Activated CD4-positive, alpha-beta memory T cell treated with anti-CD3 and anti-CD28 coated beads for 36 hours (primary cell): ENCODE data around the gene FBXO31. TPM values are rescaled to one million over a fixed set of nuclear protein-coding genes. Genes with fewer than 3 reads are reported as not detected.
A peak's percentile ranks its signal among the peaks of the same experiment; 100 is the strongest.
"Not testable (repeated sequence)": the region's sequence is repeated elsewhere in the genome, so short reads cannot be mapped to it uniquely, and the experiment has no call there.

ENCODE experiments used
- CTCF ChIA-PET: fragments of 350-600 bp; sonication (Branson Sonifier 250); formaldehyde crosslinking; loops from one replicate; lab custom pipeline; 2021; ENCODE audit warnings: antibody characterized with exemption, inconsistent platforms; lab: Charles Lee
- POLR2A ChIA-PET: fragments of 350-600 bp; sonication (Branson Sonifier 250); formaldehyde crosslinking; loops from one replicate; lab custom pipeline; 2021; ENCODE audit warnings: antibody characterized with exemption; lab: Charles Lee
- DNase-seq: peaks from one replicate; pipeline ENCODE4 v3.0.0-alpha.2; 2020
- H3K27ac Mint-ChIP-seq: one replicate; pipeline ENCODE4 v1.8.0; 2021; ENCODE audit warnings: mixed read lengths
- H3K27me3 Mint-ChIP-seq: one replicate; pipeline ENCODE4 v1.8.0; 2021; ENCODE audit warnings: mixed read lengths
- H3K36me3 Mint-ChIP-seq: one replicate; pipeline ENCODE4 v1.8.0; 2021; ENCODE audit warnings: mixed read lengths
- H3K4me1 Mint-ChIP-seq: one replicate; pipeline ENCODE4 v1.8.0; 2021; ENCODE audit warnings: low read depth, mixed read lengths
- H3K4me3 Mint-ChIP-seq: one replicate; pipeline ENCODE4 v1.8.0; 2021; ENCODE audit warnings: mild to moderate bottlenecking, mixed read lengths
- H3K9me3 Mint-ChIP-seq: one replicate; pipeline ENCODE4 v1.8.0; 2021; ENCODE audit warnings: mixed read lengths
- intact Hi-C: fragments of 100-400 bp; cut with micrococcal nuclease; formaldehyde crosslinking; loops from one replicate; pipeline ENCODE4 v1.15.1; 2023
- total RNA-seq, 2 experiments: library from RNA; stranded (reverse); gene quantifications; one replicate each; pipeline ENCODE4 v1.2.3, GENCODE V29; 2021

Gene FBXO31
- total RNA-seq, 2 experiments from 2014 or later = 29.7 to 33.8 TPM

DNA sequence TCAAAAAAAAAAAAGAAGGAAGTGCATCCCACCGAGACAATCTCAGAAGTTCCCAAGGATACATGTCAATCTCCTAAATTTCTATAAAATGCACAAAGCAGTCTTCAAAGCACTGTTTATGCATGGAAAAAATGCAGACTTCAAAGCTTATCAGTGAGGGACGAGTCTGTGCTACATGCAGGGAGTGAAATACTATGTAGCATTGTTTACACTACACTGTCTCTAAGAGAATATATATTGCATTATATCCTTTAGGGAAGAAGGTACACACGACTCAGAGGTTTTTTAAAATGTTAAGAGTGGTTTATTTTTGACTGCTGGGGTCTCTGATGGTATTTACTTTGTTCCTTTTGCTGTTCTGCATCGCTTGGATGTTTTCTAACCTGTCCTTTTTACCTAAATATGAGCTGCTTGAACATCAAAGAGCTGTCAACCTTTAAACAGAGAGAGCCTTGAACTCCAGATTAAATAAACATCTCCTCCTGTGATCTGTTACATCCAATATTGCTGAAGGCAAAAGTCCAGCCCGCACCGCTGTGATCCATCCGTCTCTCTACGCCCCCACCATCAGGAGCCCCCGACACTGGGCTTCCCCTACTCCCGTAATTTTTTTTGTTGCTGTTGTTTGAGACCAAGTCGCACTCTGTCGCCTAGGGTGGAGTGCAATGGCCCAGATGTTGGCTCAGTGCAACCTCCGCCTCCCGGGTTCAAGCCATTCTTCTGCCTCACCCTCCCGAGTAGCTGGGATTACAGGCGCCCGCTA is 1.4 kb downstream of the FBXO31 start:
- ChIA-PET CTCF (interaction anchor here (1.0 to 3.0 kb wide), 4 partner anchors 12 to 254 kb away, joined by 3 to 23 read pairs (median 8); partner anchors contain the start of gene C16orf95), POLR2A (interaction anchor here (1.8 to 2.2 kb wide), 3 partner anchors 12 to 65 kb away, joined by 7 to 27 read pairs (median 17); partner anchors contain the start of gene C16orf95)
- Mint-ChIP-seq H3K36me3 (peaks cover 15% of the 10 kb centered on the region), H3K4me3 (peak overlapping the region; percentile 78), H3K4me1 (peaks cover 55% of the 10 kb centered on the region), H3K27me3 (peaks cover 2% of the 10 kb centered on the region), H3K27ac (peak overlapping the region; percentile 92), H3K9me3 (no peaks in the 10 kb centered on the region)
- no peak for DNase-seq
- intact Hi-C loops = loop anchor here (5.0 to 10.0 kb wide), 3 partner anchors 35 to 1827 kb away; no protein-coding TSS in a partner anchor

DNA sequence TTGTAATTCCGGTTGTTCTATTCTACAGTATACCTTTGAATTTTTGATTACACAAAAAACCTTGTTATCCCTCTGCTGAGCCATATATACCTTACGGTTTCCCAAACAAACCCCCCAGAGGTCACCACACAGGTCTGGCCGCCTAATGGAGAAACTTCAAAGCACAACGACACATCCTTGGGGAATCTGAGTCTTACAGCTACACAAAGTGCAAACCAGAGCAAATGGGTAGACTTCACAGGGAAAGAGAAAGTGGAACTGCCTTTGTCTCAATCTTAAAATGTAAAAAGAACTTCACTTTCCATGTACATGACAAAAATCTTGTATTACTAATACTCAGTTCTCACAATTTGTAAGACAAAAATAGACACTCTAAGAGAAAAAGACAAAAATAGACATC is 2.7 kb downstream of the FBXO31 start:
- peak overlapping the region; percentile 92 for H3K27ac Mint-ChIP-seq
- H3K4me3 Mint-ChIP-seq = peak overlapping the region; percentile 78
- DNase-seq = peak; percentile 32
- intact Hi-C loops = loop anchor here (5.0 to 10.0 kb wide), 3 partner anchors 34 to 1826 kb away; no protein-coding TSS in a partner anchor
- ChIA-PET CTCF (interaction anchor here (0.6 kb wide), 1 partner anchor 51 kb away, joined by 3 read pairs; no protein-coding TSS in a partner anchor), POLR2A (no interaction called here)
- H3K4me1 Mint-ChIP-seq = peaks cover 57% of the 10 kb centered on the region
- H3K36me3 Mint-ChIP-seq = peaks cover 17% of the 10 kb centered on the region
- H3K9me3 Mint-ChIP-seq = no peaks in the 10 kb centered on the region
- H3K27me3 Mint-ChIP-seq = peaks cover 2% of the 10 kb centered on the region

DNA sequence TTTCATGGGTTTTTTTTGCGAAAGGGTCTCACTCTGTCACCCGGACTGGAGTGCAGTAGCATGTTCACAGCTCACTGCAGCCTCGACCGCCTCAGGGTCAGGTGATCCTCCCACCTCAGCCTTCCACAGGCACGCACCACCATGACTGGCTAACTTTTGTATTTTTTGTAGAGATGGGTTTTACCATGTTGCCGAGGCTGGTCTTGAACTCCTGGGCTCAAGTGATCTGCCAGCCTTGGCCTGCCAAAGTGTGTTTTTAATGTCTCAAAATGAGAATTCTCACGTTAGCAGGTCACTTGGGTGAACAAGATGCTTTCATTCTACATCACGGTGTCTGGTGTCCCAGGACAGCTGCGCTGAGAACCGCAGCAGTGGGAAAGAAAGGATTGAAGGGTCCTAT is 3.2 kb downstream of the FBXO31 start:
- intact Hi-C loops = loop anchor here (5.0 to 10.0 kb wide), 3 partner anchors 33 to 1826 kb away; no protein-coding TSS in a partner anchor
- H3K36me3 Mint-ChIP-seq = peaks cover 17% of the 10 kb centered on the region

DNA sequence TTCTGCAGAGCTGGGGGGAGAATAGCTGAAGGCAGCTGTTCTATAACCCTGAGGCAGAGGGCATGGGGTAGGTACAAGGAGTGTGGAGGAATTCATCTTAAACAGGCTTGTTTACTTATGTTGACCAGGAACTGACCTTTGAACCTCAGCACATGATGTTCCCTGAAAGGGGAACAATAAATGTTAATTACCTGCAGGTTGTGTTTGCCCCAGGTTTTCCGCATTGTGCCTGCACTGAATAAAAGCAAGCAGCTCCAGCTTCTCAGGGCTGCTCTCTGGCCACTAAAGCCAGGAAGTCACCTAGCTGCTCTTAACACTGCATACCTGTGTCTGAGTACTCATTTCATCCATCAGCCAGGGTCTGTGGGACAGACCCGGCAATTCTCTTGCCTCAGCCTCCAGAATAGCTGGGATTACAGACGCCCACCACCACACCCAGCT is 4.2 kb downstream of the FBXO31 start:
- CTCF ChIA-PET, DNase-seq, H3K27me3 Mint-ChIP-seq: not testable (repeated sequence)

More for the DNA sequence above, 3.2 kb downstream of the FBXO31 start:
- Mint-ChIP-seq H3K4me3 (peak overlapping the region; percentile 78), H3K27ac (peak overlapping the region; percentile 92), H3K9me3 (no peaks in the 10 kb centered on the region), H3K27me3 (peaks cover 2% of the 10 kb centered on the region), H3K4me1 (peaks cover 59% of the 10 kb centered on the region)
- peak; percentile 35 for DNase-seq
- CTCF ChIA-PET = interaction anchor here (0.6 kb wide), 1 partner anchor 50 kb away, joined by 3 read pairs; no protein-coding TSS in a partner anchor
- POLR2A ChIA-PET = no interaction called here

DNA sequence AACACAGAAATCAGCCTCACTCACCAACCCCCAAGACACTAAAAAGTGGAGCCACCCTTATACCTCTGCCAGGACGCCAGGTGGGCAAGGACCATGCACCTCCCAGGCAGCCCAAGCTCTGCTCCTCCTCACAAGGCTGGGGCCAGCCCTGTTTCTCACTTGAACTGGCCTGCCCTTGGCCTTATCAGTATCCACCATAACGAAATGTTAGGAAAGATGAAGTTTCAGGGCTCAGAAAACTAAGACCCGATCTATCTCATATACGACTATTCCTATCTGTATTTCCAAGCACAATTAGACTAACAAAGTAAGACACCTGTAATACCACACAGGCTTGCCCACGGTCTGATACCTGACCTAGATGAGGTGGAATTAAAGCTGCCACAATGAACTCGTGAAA is 6.9 kb downstream of the FBXO31 start:
- Mint-ChIP-seq H3K27me3 (no peaks in the 10 kb centered on the region), H3K4me1 (peaks cover 46% of the 10 kb centered on the region), H3K27ac (no peak overlapping the region), H3K36me3 (peaks cover 18% of the 10 kb centered on the region), H3K9me3 (no peaks in the 10 kb centered on the region), H3K4me3 (no peak overlapping the region)
- POLR2A ChIA-PET = no interaction called here
- DNase-seq = no peak
- CTCF ChIA-PET = no interaction called here
- intact Hi-C loops = no loop called here

More for the DNA sequence above, 4.2 kb downstream of the FBXO31 start:
- H3K27ac Mint-ChIP-seq, POLR2A ChIA-PET, intact Hi-C loops, H3K4me3 Mint-ChIP-seq, H3K9me3 Mint-ChIP-seq: not testable (repeated sequence)
- Mint-ChIP-seq H3K4me1 (peaks cover 53% of the 10 kb centered on the region), H3K36me3 (peaks cover 17% of the 10 kb centered on the region)

DNA sequence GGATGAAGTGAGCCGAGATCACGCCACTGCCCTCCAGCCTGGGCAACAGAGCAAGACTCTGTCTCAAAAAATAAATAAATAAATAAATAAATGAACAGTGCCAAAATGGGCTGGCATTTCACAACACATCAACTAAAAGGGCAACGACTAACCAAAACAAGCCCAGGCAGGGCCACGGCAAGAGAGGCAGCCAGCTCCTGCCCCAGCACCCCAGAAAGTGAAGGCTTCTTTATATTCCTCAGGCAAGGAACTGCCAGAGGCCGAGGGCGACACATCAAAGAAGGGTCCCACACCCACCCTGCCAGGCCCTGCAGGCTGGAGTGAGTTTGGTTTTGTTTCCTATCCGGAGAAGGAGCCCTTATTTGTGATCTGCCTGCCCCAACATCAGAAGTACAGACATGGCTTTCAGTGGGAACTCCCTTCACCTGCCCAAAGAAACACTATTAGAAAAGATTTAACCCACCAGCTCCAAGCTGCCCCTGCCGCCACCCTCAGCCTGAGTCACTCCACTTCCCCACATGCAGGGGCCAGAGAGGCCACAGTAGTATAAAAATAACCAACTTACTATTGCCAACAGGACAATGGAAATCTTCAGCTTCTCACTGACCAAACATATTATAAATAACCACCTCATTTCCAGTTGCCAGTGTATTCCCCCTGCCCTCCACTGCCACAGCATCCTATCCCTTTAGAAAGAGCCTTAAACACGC is 8.0 kb downstream of the FBXO31 start:
- ChIA-PET POLR2A (interaction anchor here (0.5 kb wide), 1 partner anchor 19 kb away, joined by 4 read pairs; no protein-coding TSS in a partner anchor), CTCF (no interaction called here)
- Mint-ChIP-seq H3K4me1 (peaks cover 41% of the 10 kb centered on the region), H3K9me3 (no peaks in the 10 kb centered on the region), H3K4me3 (no peak overlapping the region), H3K36me3 (peaks cover 14% of the 10 kb centered on the region), H3K27ac (no peak overlapping the region), H3K27me3 (no peaks in the 10 kb centered on the region)
- intact Hi-C loops = no loop called here
- no peak for DNase-seq

DNA sequence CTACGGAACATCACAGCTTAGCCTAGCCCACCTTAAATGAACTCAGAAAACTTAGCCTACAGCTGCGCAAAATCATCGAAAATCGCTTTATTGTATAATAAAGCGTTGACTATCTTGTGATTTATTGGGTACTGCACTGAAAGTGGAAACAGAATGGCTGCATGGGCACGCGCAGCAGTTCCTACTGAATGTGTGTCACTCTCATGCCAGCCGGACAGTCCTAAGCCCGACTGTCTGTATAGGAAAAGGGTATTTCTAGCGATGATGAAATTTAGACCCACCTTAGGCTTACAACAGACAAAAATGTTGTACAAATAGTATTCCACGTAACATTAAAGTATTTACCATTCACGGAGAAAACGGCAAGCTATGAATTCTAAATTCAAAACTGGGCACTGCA is 9.3 kb downstream of the FBXO31 start:
- CTCF ChIA-PET = interaction anchor here (0.6 to 1.5 kb wide), 2 partner anchors 10 to 20 kb away, joined by 3 read pairs; partner anchors contain the start of gene FBXO31
- DNase-seq = no peak
- POLR2A ChIA-PET = interaction anchor here (0.6 kb wide), 1 partner anchor 33 kb away, joined by 5 read pairs; no protein-coding TSS in a partner anchor
- intact Hi-C loops = no loop called here
- H3K27ac Mint-ChIP-seq = no peak overlapping the region
- no peaks in the 10 kb centered on the region for H3K9me3 Mint-ChIP-seq
- H3K4me1 Mint-ChIP-seq = peaks cover 35% of the 10 kb centered on the region
- peaks cover 10% of the 10 kb centered on the region for H3K36me3 Mint-ChIP-seq
- H3K27me3 Mint-ChIP-seq = no peaks in the 10 kb centered on the region
- H3K4me3 Mint-ChIP-seq = no peak overlapping the region

DNA sequence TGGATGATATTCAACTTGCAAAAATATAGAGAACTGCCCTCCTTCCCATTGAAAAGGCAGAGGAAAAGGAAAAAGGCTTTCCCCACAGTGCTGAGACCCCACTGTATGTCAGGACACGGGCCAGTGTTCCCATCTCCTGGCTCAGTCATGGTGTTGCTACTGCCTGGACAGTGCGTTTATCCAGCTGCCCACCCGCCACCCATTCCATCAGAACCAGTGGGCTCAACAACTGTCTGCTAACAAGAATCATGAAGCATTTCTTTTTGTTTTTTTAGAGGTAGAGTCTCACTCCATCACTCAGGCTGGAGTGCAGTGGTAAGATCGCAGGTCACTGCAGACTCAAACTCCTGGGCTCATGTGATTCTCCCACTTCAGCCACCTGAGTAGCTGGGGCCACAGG is 11.3 kb downstream of the FBXO31 start:
- H3K27me3 Mint-ChIP-seq = no peaks in the 10 kb centered on the region
- intact Hi-C loops = no loop called here
- no peak overlapping the region for H3K4me3 Mint-ChIP-seq
- no peak overlapping the region for H3K27ac Mint-ChIP-seq
- ChIA-PET CTCF (no interaction called here), POLR2A (no interaction called here)
- peaks cover 48% of the 10 kb centered on the region for H3K4me1 Mint-ChIP-seq
- peaks cover 6% of the 10 kb centered on the region for H3K36me3 Mint-ChIP-seq
- no peaks in the 10 kb centered on the region for H3K9me3 Mint-ChIP-seq
- DNase-seq = no peak

DNA sequence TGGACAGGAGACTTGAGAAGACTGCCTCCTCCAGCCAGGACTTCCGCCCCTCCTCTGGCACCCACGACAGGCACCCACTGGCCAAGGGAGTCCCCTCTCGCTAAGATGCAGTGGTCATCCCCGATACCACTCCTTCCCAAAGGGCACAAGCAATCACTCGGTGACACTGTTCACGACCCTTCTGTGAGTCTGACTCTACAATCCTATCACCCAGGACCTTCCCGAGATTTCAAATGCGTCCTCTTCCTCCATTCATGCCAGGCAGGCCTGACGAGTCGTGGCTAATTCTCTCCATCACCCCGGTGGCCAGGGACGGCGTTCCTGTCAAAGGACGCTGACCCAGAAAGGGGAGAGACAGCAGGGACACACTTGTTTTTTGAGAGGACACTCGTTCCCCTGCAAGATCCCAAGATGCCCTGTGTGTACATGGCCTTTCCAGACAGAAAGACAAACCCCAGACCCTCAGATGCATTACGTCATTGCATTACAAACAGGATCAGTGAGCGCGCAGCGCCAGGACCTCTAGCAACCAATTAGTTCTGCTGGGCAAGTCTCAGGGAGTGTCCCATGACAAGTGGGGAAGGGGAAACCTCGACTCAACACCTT is 12.2 kb downstream of the FBXO31 start:
- no peak for DNase-seq
- H3K4me1 Mint-ChIP-seq = peaks cover 40% of the 10 kb centered on the region
- intact Hi-C loops = no loop called here

DNA sequence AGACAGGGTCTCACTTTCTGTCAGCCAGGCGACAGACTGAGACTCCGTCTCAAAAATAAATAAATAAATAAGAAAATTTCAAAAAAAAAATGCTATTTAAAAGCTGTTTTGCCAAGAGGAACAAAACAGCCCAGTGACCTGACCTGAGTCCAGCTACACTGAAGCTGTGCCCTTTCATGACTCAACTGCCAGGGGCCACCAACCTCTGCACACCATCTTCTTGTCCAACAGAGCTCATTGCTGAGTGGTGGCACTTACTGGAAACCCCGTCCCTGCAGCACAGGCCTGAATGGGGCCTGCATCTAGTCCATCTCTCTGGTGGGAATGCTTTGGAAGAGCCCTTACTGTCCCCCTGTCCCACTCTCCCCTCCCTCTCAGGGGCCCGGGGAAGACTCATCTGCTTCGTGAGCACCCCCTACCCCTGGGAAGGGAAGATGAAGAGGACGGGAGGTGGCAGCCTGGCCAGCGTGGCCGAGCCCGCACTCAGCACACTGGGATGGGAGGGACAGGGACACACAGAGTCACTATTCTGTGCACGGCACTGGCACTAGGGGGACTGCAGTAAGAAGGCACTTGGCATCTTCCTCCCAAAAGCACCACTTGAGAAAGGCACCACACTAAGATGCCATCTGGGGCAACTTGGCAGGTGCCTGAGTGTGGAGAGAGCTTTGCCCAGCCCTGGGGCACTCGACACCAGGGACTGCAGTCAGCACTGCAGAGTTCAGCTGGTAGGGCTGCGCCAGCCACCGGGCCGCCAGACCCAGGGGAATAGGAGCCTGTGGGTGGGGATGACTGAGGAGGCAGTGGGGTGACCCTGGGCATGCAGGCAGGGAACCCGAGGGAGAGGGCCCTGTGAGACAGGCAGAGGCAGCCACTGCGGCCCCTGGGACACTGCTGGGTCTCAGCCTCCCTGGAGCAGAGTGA is 13.5 kb downstream of the FBXO31 start:
- Mint-ChIP-seq H3K27ac (no peak overlapping the region), H3K27me3 (no peaks in the 10 kb centered on the region), H3K4me3 (no peak overlapping the region), H3K4me1 (peaks cover 36% of the 10 kb centered on the region), H3K9me3 (no peaks in the 10 kb centered on the region), H3K36me3 (peaks cover 5% of the 10 kb centered on the region)
- intact Hi-C loops = no loop called here
- no peak for DNase-seq
- ChIA-PET POLR2A (no interaction called here), CTCF (no interaction called here)

More for the DNA sequence above, 12.2 kb downstream of the FBXO31 start:
- POLR2A ChIA-PET = no interaction called here
- CTCF ChIA-PET = no interaction called here
- no peak overlapping the region for H3K27ac Mint-ChIP-seq
- peaks cover 6% of the 10 kb centered on the region for H3K36me3 Mint-ChIP-seq
- no peak overlapping the region for H3K4me3 Mint-ChIP-seq
- H3K27me3 Mint-ChIP-seq = no peaks in the 10 kb centered on the region
- no peaks in the 10 kb centered on the region for H3K9me3 Mint-ChIP-seq
